Measurements from ENCODE around the gene HS3ST6. TPM values are rescaled to one million over a fixed set of nuclear protein-coding genes. Genes with fewer than 3 reads are reported as not detected.
A peak's percentile ranks its signal among the peaks of the same experiment; 100 is the strongest.

The HS3ST6 gene
- total and polyA plus RNA-seq, 9 of the 15 experiments (the other 6 are each of a cell fraction or from before 2014, with no cell fraction given) = not detected

DNA sequence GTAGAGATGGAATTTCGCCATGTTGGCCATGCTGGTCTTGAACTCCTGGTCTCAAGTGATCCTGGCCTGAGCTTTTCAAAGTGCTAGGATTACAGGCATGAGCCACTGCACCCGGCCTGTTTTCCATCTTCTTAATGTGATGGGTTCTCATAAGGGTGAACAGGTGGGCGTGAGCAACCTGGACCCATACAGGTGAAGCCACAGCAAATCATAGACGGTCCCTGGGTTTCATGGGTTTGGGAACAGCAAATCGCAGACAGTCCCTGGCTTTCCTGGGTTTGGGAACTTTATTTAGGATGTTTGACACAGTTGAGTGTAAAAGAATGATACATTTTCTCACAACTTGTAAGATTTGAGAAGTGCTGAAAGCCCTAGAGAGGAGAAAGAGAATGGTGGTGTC is 33.3 kb downstream of the HS3ST6 start (continued):
- TF ChIP-seq ZNF197 (CRISPR knock-in tag; IDR thresholded peaks at IDR 0.05; ENCODE audit: low read depth) (no peak), NEUROD1 (IDR thresholded peaks at IDR 0.05; ENCODE audit: borderline replicate concordance, low read depth, low read length, partially characterized antibody) (no peak), BRF1 (IDR thresholded peaks at IDR 0.05; ENCODE audit: borderline replicate concordance, extremely low read depth, insufficient read length) (no peak)

DNA sequence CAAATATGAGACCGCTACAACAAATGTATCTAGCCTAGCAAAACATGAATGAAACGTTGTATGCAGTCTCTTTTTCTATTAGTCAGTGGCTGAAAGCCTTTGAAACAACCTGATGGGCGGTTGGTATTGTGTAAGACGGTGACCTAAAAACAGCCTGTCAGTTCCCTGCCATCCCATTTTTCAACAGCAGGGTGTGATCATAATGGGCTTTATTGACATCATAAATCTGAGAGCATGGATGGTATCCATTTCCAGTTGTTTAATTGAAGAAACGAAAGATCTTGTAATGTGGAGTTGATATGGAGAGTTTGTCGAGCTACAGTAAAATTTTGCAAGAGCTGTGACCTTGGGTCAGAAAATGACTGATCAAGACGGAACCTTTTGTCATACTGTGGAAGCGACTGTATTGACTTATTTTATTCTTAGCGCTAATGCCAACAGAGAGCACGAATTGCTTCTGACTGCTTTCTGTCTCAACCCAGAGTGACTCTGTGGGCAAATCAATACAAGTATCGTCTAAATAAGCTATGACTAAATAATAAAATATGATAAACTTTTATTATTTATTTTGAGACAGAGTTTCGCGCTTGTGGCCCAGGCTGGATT is 34.0 kb downstream of the HS3ST6 start:
- no peak overlapping the region for H3K4me2 ChIP-seq (ENCODE audit: insufficient read depth, low read length)
- H3K36me3 ChIP-seq (ENCODE audit: control insufficient read depth, insufficient read depth, low read length) = no peaks in the 10 kb centered on the region
- POLR2A ChIA-PET = interaction anchor here (0.6 to 1.2 kb wide), 6 partner anchors 8 to 235 kb away, joined by 3 to 5 read pairs (median 4); partner anchors contain the start of genes MEIOB and RPS2
- H3K27ac ChIP-seq (ENCODE audit: extremely low read depth, low read depth, low read length) = no peak overlapping the region
- H3K9me3 ChIP-seq (replicated peaks; ENCODE audit: control insufficient read depth, insufficient read depth, low read depth, low read length) = no peaks in the 10 kb centered on the region
- H4K20me1 ChIP-seq (replicated peaks; ENCODE audit: control insufficient read depth, insufficient read depth, low read length) = no peaks in the 10 kb centered on the region
- peaks cover 3 to 7% of the 10 kb centered on the region in 2 experiments; a peak in 3 of 5 replicates for H3K27me3 ChIP-seq (ENCODE audit: control insufficient read depth in 2 of 2, insufficient read depth in 2 of 2, low read length in 2 of 2)
- no peaks in the 10 kb centered on the region; a peak in 2 of 5 replicates for H3K4me1 ChIP-seq (replicated peaks in 1 of 2; ENCODE audit: control insufficient read depth in 2 of 2, insufficient read depth in 2 of 2, low read length in 2 of 2)
- peak; percentile 85 for FAIRE-seq
- 33% methylated on average over 13 of the region's 13 CpGs for WGBS (ENCODE audit: insufficient coverage, low coverage, missing lambda C conversion rate)
- H2AFZ ChIP-seq (ENCODE audit: low read depth, low read length) = no peak overlapping the region
- no TSS peak for BruUV-seq (replicated peaks)
- no peak overlapping the region for H3K9ac ChIP-seq (ENCODE audit: insufficient read depth in 1 of 2, low read depth in 2 of 2, low read length in 2 of 2)
- in situ Hi-C loops (cut with MboI) (no loop called here), intact Hi-C loops (cut with micrococcal nuclease) (no loop called here)
- peak; percentile 88 for ATAC-seq
- DNase-seq (ENCODE audit: extremely low read depth in 1 of 4, low spot score in 3 of 4) = peak; percentile 50 to 59 (median 56)
- no peaks in the 10 kb centered on the region for H3K79me2 ChIP-seq (ENCODE audit: control insufficient read depth, insufficient read depth, low read length)
- CTCF ChIA-PET (ENCODE audit: low intra/inter-chr PET ratio) = no interaction called here
- no peak overlapping the region for H3K4me3 ChIP-seq
- H3K9me1 ChIP-seq (ENCODE audit: control insufficient read depth, insufficient read depth, low read length) = no peaks in the 10 kb centered on the region
- TF ChIP-seq, protein P1, sequence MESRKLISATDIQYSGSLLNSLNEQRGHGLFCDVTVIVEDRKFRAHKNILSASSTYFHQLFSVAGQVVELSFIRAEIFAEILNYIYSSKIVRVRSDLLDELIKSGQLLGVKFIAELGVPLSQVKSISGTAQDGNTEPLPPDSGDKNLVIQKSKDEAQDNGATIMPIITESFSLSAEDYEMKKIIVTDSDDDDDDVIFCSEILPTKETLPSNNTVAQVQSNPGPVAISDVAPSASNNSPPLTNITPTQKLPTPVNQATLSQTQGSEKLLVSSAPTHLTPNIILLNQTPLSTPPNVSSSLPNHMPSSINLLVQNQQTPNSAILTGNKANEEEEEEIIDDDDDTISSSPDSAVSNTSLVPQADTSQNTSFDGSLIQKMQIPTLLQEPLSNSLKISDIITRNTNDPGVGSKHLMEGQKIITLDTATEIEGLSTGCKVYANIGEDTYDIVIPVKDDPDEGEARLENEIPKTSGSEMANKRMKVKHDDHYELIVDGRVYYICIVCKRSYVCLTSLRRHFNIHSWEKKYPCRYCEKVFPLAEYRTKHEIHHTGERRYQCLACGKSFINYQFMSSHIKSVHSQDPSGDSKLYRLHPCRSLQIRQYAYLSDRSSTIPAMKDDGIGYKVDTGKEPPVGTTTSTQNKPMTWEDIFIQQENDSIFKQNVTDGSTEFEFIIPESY (CRISPR knock-in tag; IDR thresholded peaks at IDR 0.05) = no peak
- TF ChIP-seq ZNF707 (CRISPR knock-in tag; conservative IDR thresholded peaks at IDR 0.05) (no peak), RBM22 (IDR thresholded peaks at IDR 0.05; ENCODE audit: low read depth, low read length, poor library complexity, severe bottlenecking) (no peak), NCOA6 (IDR thresholded peaks at IDR 0.05) (no peak), HNRNPL (IDR thresholded peaks at IDR 0.05; ENCODE audit: low read depth, low read length) (no peak), HNRNPUL1 (IDR thresholded peaks at IDR 0.05; ENCODE audit: low read length) (no peak), TSHZ1 (CRISPR knock-in tag; IDR thresholded peaks at IDR 0.05) (no peak), TCF15 (CRISPR knock-in tag; IDR thresholded peaks at IDR 0.05) (no peak), MEIS2 (IDR thresholded peaks at IDR 0.05; ENCODE audit: partially characterized antibody) (peak; percentile 41)
- TF ChIP-seq, protein P2, sequence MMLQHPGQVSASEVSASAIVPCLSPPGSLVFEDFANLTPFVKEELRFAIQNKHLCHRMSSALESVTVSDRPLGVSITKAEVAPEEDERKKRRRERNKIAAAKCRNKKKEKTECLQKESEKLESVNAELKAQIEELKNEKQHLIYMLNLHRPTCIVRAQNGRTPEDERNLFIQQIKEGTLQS (IDR thresholded peaks at IDR 0.05) = 0 out of 2 replicates have a peak, but pooled peaks have one; percentile 25
- TF ChIP-seq, protein P2 (CRISPR knock-in tag; conservative IDR thresholded peaks at IDR 0.05) = no peak
